Stimulated activated CD8-positive, alpha-beta memory T cell treated with anti-CD3 and anti-CD28 coated beads, Interleukin-4, amount 100 ng/mL, for 1 hour (primary cell): ENCODE data around the gene CENPT.
A peak's percentile ranks its signal among the peaks of the same experiment; 100 is the strongest.
"Not testable (repeated sequence)": the region's sequence is repeated elsewhere in the genome, so short reads cannot be mapped to it uniquely, and the experiment has no call there.

ENCODE experiments used
- DNase-seq, 2 donors: peaks; one replicate each; pipeline ENCODE4 v3.0.0-alpha.2; 2020; ENCODE audit warnings: low read depth in 2 of 2, low spot score in 1 of 2

The CENPT gene

GRCh38 chr16:67874372-67874771 is 26.9 kb upstream of the CENPT start:
- no peak for DNase-seq

DNA sequence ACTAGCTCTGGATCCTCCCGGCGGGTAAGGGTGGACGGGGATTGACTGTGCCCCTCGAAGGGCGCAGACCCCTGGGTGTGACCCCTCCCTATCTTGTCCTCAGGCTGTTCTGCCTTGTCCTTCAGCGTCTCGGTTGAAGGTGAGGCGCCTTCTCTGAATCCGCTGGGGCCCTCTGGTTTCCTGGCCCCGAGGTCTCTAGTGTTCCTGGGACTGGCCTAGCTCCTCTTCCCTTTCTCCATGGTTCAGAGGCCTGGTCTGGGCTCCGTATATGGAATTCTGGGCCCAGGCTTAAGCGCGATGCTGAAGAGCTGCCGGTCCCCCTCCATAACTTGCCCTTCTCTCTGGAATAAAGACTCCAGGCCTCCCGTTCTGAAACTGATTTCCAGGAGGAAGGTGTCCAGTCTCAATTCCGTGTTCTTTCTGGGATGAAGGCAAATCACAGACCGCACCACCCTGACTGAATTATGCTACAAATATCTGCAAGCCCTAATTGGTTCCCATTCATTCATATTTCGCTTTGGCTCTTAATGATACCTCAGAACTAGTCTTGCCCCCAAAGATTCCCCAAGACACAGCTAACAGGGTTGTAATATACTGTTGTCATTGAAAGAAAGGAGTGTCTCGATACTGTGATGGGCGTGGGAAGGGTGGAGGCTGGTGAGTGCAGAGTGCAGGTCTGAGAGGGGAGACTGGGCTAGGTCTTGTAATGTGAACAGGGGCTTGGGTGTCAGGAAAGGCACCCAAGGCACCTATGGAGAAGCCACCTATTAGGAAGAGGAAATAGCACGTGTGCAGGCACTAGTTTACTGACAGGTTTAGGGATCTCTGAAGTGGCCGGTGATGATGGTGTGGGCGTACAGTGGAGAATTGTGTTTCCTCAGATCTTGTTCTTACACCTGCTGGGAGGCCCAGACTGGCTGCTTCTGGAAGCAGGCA is 26.2 kb upstream of the CENPT start:
- DNase-seq: no peak

- peak; percentile 72 to 80 for DNase-seq
These were observed 25.3 kb upstream of the CENPT start, which contains the start of gene EDC4 for GRCh38 chr16:67872631-67873434. TSS of gene EDC4 (plus strand) at chr16:67873052. CDS start at chr16:67873262, 210 bp downstream.

GRCh38 chr16:67872131-67872630 is 24.7 kb upstream of the CENPT start:
- no peak for DNase-seq

DNA sequence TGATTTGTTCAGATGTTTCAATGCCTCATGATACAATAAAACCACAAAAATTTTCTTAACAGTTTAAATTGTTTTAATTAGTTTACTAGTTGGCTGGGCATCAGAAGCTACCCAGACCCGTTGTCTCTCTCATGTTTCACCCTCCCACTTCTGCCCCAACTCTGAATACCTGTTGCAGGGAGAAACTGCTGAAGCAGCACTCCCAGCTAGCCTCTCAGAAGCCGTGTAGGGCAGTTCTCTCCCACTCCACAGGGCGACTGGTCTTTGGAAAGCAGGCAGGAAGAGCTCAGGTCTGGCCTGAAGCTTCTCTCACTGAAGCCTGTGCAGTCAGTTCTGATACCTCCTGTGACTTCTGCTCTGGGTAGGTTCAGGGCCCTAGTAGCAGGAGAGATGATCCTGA is 23.8 kb upstream of the CENPT start:
- DNase-seq: no peak

DNA sequence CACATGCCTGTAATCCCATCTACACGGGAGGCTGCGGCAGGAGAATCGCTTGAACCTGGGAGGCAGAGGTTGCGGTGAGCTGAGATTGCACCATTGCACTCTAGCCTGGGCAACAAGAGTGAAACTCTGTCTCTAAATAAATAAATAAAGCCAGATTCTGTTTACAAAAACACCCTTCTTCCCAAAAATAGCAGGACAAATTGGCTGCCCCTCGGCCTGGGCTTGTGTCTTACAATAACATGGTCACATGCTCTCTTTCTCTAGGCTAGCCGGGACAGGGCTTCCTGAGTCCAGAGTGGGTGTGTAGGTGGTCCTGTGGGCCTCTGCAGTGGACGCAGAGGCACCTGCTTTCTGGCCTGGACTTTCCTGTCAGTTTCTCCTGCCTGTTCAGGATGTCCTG is 22.2 kb upstream of the CENPT start:
- no peak for DNase-seq

DNA sequence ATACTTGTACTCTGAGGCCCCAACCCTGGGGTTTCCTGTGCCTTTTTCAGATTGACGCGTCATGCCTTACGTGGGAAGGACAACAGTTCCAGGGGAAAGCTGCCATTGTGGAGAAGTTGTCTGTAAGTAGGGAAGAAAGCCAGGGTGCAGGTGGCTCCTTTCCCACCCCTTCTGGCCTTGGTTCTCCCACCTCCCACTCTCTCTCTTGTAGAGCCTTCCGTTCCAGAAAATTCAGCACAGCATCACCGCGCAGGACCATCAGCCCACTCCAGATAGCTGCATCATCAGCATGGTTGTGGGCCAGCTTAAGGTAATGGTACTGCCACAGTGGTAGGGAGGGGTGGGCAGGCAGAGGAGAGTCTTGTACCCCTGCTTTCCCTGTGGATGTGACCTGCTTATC is 20.8 kb upstream of the CENPT start:
- no peak for DNase-seq

GRCh38 chr16:67865318-67865717 is 17.8 kb upstream of the CENPT start:
- no peak for DNase-seq

DNA sequence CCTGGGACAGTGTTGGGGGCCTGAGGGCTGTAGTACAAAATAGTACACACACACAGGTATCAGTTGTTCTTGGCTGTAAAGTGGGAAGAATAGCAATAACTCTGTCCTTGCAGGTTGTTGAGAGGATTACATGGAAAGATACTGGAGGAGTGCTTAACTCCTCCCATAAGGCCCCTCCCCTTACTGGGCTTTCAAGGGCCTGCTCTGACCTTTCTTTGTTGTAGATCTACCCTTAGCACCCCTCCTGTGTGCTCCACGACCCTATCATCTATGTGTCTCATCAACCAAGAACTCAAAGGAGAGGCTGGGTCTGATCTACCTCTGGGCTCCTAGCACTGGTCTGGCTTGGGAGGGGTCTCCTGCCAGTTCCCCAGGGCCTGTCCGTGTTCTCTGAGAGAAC is 17.1 kb upstream of the CENPT start:
- no peak for DNase-seq

DNA sequence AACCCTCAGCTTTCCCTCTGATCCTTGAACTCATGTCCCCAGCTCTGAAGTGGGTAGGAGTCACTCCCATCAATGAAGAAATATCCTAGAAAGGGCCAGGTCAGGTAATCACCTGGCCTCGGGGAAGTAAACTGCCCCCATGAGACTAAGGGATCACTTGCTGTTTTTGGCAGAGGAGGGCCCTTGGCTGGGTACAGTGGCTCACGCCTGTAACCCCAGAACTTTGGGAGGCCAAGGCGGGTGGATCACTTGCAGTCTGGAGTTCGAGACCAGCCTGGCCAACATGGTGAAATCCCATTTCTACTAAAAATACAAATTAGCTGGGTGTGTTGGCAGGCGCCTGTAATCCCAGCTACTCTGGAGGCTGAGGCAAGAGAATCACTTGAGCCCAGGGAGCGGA is 16.6 kb upstream of the CENPT start:
- not testable (repeated sequence) for DNase-seq

- DNase-seq: no peak
These were observed 15.4 kb upstream of the CENPT start for GRCh38 chr16:67862623-67863583.

- no peak for DNase-seq
These were observed 14.4 kb upstream of the CENPT start for GRCh38 chr16:67861877-67862276.

- no peak for DNase-seq
These were observed 13.3 kb upstream of the CENPT start for GRCh38 chr16:67860589-67861398.

DNA sequence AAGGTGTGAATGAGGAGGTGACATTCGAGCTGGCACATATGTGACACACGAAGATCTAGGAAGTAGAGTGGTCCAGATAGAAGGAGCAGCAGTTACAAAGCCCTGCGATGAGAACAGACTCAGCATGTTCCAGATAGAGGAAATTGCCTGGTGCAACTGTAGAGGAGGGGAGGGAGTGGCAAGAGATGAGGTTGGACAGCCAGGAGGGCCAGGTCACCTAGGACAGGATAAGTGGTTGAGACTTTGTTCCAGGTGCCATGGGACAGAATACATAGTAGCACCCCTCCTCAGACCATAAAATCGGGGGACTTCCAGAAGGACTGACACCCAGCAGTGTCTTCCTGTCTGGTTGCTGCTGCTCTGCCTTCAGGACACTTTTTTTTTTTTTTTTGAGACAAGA is 11.0 kb upstream of the CENPT start:
- DNase-seq: no peak

DNA sequence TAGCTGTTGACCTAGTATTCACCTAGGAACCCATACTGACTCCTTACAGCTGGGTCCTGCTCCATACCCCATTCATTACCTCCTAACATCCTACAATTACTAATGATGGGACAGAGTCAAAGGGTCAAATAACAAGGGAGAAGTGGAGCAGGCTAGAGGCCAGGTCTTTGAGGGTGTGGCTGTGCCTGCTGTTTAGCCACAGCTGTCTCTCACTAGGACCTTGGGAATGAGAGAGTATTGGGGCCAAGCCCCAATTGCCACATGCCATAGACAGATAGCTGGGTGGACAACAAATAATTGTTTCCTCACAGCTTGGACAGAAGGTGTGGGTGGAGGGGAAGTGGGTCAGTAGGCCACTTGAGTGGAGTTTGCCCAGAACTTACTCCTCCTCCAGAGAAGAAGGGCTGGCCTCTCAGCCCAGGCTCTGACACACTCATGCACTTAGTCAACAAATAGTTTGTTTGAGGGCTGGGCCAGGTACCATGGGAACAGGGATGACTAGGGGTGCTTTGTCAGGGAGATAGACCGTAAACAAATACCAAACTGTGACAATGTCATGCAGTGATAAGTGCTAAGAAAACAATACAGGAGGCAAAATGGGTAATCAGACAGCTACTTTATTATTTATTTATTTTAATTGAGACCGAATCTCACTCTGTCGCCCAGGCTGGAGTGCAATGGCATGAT is 10.2 kb upstream of the CENPT start:
- DNase-seq: no peak

DNA sequence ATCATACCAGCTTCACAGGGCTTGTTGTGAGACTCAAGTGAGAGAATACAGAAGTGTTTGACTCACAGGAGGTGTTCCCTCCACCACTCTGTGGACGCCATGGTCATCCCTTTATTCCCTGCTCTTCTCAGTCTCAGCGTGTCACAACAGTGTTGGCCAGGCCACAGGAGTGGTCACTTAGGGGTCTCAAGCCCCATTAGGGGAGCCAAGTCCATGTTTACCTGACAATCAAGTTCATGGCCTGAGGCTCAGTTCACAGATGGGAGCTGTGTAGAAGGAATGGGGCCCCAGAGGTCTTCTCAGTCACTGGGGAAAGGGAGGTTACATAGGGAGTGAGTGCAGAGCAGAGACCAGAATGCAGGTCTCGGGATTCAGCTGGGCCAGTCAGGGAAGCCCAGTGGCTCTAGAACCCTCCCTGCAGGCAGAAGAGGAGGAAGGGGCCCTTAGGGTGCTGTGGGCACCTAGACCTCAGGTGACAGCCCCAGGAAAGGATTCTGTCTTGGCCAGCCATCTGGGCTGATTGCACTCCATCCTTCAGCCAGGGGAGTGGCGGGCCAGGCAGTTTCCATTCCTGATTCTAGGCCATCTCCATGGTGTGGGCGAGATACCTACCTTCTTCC is 9.5 kb upstream of the CENPT start:
- no peak for DNase-seq

GRCh38 chr16:67855789-67856188 is 8.3 kb upstream of the CENPT start:
- no peak for DNase-seq

- no peak for DNase-seq
These were observed 6.2 kb upstream of the CENPT start for GRCh38 chr16:67853670-67854069.

DNA sequence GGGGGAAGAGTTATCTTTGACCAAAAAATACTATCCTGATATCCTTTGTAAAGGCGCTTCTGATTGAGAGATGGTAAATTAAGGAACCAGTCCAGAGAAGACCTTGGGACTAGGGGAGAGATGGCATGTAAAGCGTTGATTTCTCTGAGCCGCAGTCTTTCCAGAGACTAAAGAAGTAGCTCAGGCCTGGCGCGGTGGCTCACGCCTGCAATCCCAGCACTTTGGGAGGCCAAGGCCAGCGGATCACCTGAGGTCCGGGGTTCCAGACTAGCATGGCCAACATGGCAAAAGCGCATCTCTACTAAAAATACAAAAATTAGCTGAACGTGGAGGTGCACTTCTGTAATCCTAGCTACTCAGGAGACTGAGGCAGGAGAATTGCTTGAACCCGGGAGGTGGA is 625 bp upstream of the CENPT start:
- no peak for DNase-seq
